ENCODE results near the gene SORL1.

DNA sequence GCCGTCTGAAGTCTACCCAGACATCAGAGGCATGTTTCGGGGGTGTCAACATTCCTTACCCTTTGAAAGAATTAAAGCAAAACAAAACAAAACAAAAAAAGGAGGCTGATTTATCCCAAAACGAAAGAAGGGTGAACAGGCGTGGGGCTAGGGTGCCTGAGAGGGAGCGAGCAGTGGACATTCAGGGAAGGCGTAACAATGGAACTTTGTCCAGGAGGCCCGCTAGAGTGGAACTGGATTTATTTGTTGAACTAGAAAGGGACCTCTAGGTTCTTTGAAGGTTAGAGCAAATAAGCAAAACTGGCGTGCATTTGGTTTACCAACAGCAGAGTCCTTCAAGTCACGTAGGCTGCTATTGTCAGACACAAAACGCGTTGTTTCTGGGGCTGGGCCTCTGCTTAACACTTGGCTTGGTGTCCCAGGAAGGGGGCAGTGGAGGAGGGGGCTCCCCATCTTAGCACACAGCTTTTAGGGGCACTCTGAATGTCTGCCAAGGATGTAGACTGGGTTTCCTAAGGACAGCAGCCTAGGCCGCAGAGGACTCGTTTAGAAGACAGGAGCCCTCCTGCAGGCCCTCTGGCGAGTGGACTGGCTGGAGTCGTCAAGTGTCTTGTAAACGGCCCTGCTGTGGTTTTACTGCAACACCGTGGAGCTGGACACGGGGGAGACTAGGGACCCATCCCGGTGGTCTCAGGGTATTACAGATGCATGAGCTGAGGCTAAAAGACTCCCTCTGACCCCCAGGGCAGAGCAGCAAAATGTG is 204.4 kb downstream of the SORL1 start:
- TF ChIP-seq ZIK1 (CRISPR knock-in tag; IDR thresholded peaks at IDR 0.05; ENCODE audit: borderline replicate concordance, low read depth) (no peak), JUND (CRISPR knock-in tag; IDR thresholded peaks at IDR 0.05) (no peak), ZNF451 (CRISPR knock-in tag; IDR thresholded peaks at IDR 0.05) (no peak), ATF7 (IDR thresholded peaks at IDR 0.05) (no peak), ATF7 (CRISPR knock-in tag; IDR thresholded peaks at IDR 0.05) (no peak)

Measured in HepG2 (cell line).